Mesendoderm (in vitro differentiated cells): ENCODE measurements around the gene SSBP3.

Experiments used
- DNase-seq: peaks from one replicate; pipeline ENCODE4 v3.0.0; 2013
- H2AK5ac ChIP-seq: 2 replicates; pipeline ENCODE4 v1.6.1; 2013; ENCODE audit warnings: low read length, inconsistent platforms
- H2BK120ac ChIP-seq: 2 replicates; pipeline ENCODE4 v1.6.1; 2013; ENCODE audit warnings: low read depth, mild to moderate bottlenecking, low read length, moderate library complexity, mixed read lengths
- H2BK15ac ChIP-seq: replicated peaks from 2 replicates; pipeline ENCODE4 v1.6.1; 2013; ENCODE audit warnings: low read depth, mild to moderate bottlenecking, moderate library complexity
- H2BK5ac ChIP-seq: 2 replicates; pipeline ENCODE4 v1.6.1; 2013; ENCODE audit warnings: low read length, inconsistent platforms
- H3K18ac ChIP-seq: 2 replicates; pipeline ENCODE4 v1.6.1; 2013; ENCODE audit warnings: mild to moderate bottlenecking, low read length, mixed read lengths
- H3K23ac ChIP-seq: one replicate; pipeline ENCODE4 v1.6.1; 2013; ENCODE audit warnings: low read length
- H3K27ac ChIP-seq: 2 replicates; pipeline ENCODE4 v1.5.1; 2013; ENCODE audit warnings: low read depth, mild to moderate bottlenecking, inconsistent platforms, low read length, moderate library complexity
- H3K27me3 ChIP-seq: 2 replicates; pipeline ENCODE4 v1.6.1; 2013; ENCODE audit warnings: low read length, control low read depth, mild to moderate bottlenecking, inconsistent platforms; ENCODE audit not compliant: insufficient read depth, poor library complexity
- H3K36me3 ChIP-seq: 2 replicates; pipeline ENCODE4 v1.6.1; 2013; ENCODE audit warnings: low read length, inconsistent platforms; ENCODE audit not compliant: control insufficient read depth, insufficient read depth
- H3K4ac ChIP-seq: one replicate; pipeline ENCODE4 v1.6.1; 2013; ENCODE audit warnings: low read depth, mild to moderate bottlenecking, low read length, moderate library complexity
- H3K4me1 ChIP-seq: 2 replicates; pipeline ENCODE4 v1.6.1; 2013; ENCODE audit warnings: low read depth, low read length, inconsistent platforms; ENCODE audit not compliant: control insufficient read depth
- H3K4me2 ChIP-seq: 2 replicates; pipeline ENCODE4 v1.6.1; 2013; ENCODE audit warnings: low read length
- H3K4me3 ChIP-seq: 2 replicates; pipeline ENCODE4 v1.5.1; 2013; ENCODE audit warnings: mild to moderate bottlenecking, low read length
- H3K56ac ChIP-seq: one replicate; pipeline ENCODE4 v1.6.1; 2013; ENCODE audit warnings: low read length
- H3K79me1 ChIP-seq: 2 replicates; pipeline ENCODE4 v1.6.1; 2013; ENCODE audit warnings: low read length, inconsistent platforms
- H3K79me2 ChIP-seq: 2 replicates; pipeline ENCODE4 v1.6.1; 2013; ENCODE audit warnings: mild to moderate bottlenecking, low read length; ENCODE audit not compliant: control insufficient read depth, insufficient read depth
- H3K9ac ChIP-seq: 2 replicates; pipeline ENCODE4 v1.6.1; 2013; ENCODE audit warnings: low read length, inconsistent platforms
- H4K5ac ChIP-seq: one replicate; pipeline ENCODE4 v1.6.1; 2013; ENCODE audit warnings: low read length
- H4K8ac ChIP-seq: one replicate; pipeline ENCODE4 v1.6.1; 2013; ENCODE audit warnings: low read depth, mild to moderate bottlenecking, control low read depth, low read length, moderate library complexity
- WGBS: extraction: QIAGEN DNeasy Blood & Tissue Kit; methylation state at CpG from one replicate; pipeline ENCODE4 v1.1.7; 2013; ENCODE audit warnings: low lambda C conversion rate, missing lambda C conversion rate; ENCODE audit not compliant: insufficient coverage; ENCODE audit errors: extremely low coverage; 5-methylcytosine and 5-hydroxymethylcytosine counted together

SSBP3 gene

DNA sequence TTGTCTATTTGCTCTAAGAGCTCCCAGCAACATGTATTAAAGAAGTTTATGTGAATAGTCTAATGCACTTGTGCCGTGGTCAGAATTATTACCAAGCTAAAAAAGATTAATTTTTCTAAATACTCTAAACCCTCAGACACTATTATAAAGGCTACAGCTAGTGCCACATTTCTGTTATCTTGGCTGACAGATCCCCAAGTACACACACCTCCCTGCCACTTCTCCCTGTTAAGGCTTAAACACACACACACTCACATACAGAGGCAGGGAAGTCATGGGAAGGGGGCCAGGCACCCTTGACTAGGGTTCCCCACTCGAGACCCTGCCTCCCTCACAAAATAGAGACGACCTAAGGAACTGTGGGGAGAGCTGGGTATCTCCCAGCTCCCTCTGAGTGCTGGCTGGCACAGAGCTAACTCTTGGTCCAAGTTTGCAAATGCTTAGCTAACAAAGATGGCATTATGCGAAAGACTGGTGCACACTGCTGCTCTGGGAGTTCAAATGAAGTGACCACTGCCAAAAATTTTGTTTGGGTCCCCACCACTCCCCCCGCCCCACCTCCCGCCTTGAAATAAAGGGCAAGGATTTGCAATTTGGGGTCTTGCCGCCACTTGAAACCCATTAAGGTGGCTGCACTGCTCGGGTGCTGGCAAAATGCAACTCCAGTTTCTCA lies 9.8 kb downstream of the SSBP3 start:
- Histone ChIP-seq H3K4me3 (no peak overlapping the region), H2BK120ac (no peak overlapping the region), H3K27me3 (no peaks in the 10 kb centered on the region), H3K23ac (peak overlapping the region; percentile 24), H3K79me1 (peaks cover 55% of the 10 kb centered on the region), H3K9ac (no peak overlapping the region), H3K36me3 (peaks cover 42% of the 10 kb centered on the region), H4K5ac (no peak overlapping the region), H3K27ac (no peak overlapping the region), H3K79me2 (peaks cover 91% of the 10 kb centered on the region), H3K4ac (no peak overlapping the region), H3K4me2 (no peak overlapping the region), H3K18ac (no peak overlapping the region), H2AK5ac (no peak overlapping the region), H2BK15ac (no peak overlapping the region), H3K4me1 (peaks cover 3% of the 10 kb centered on the region), H3K56ac (no peak overlapping the region), H4K8ac (no peak overlapping the region), H2BK5ac (no peak overlapping the region)
- DNase-seq: no peak
- WGBS: no CpG with 5 or more reads among the region's 8 CpGs

DNA sequence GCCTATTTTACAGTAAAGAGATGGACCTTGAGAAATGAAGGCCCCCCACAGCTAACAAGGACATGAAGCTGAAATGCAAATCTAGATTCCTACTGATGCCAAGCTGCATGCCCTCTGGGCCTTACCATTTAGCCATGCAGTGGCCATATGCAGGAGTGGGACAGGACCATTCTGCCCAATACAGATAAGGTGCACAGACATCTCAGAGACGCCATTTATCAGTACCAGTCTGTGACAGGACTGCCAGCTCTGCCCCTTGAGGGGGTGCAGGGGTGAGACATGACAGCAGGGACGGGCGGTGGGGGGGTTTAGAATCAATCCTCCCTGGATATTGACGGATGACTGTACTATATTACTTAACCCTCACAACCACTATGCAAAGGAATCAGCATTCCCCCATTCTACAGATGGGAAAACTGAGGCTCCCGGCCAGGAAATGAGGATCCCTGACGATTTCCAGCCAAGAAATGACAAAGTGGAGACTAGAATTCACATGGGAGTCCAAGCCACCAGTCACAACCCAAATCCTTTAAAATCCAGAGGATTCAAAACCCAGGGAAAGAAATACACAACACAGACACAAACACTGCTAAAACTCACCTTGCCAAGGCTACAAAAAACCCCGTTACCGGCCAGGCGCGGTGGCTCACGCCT lies 10.8 kb downstream of the SSBP3 start:
- Histone ChIP-seq H3K4me1 (no peaks in the 10 kb centered on the region), H3K79me2 (peaks cover 91% of the 10 kb centered on the region), H3K9ac (no peak overlapping the region), H4K5ac (no peak overlapping the region), H3K27me3 (no peaks in the 10 kb centered on the region), H3K36me3 (peaks cover 32% of the 10 kb centered on the region), H3K79me1 (peaks cover 48% of the 10 kb centered on the region), H2BK15ac (no peak overlapping the region), H4K8ac (no peak overlapping the region), H2BK5ac (no peak overlapping the region), H3K18ac (no peak overlapping the region), H3K27ac (no peak overlapping the region), H2BK120ac (no peak overlapping the region), H3K23ac (no peak overlapping the region), H3K4ac (no peak overlapping the region), H3K4me2 (no peak overlapping the region), H3K4me3 (no peak overlapping the region), H3K56ac (peak overlapping the region; percentile 59), H2AK5ac (no peak overlapping the region)
- whole genome bisulfite sequencing: no CpG with 5 or more reads among the region's 11 CpGs
- DNase-seq: no peak

DNA sequence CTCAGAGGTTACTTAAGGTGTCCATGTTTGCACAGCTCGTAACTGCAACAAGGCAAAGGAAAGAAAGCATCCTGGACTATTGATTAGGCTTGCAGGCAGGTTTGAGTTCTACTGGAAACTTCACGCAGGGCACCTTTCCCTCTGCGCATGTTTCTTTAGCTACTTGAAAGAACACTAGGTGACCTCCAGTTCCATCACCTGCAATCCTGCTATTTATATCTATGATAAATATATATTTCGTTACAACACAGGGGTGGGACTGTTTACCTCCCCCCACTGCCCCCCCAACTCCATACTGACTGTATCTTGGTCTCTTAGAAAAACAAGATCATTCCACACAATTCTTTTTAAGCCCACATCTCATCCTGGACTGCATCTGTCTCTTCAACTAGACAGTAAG lies 12.1 kb downstream of the SSBP3 start:
- Histone ChIP-seq H3K18ac (no peak overlapping the region), H4K8ac (no peak overlapping the region), H3K4me2 (no peak overlapping the region), H2AK5ac (no peak overlapping the region), H3K4me1 (no peaks in the 10 kb centered on the region), H3K27ac (no peak overlapping the region), H3K4ac (no peak overlapping the region), H2BK120ac (no peak overlapping the region), H3K56ac (no peak overlapping the region), H3K36me3 (peaks cover 29% of the 10 kb centered on the region), H3K23ac (no peak overlapping the region), H3K4me3 (no peak overlapping the region), H3K27me3 (no peaks in the 10 kb centered on the region), H3K79me1 (peaks cover 49% of the 10 kb centered on the region), H4K5ac (no peak overlapping the region), H3K9ac (no peak overlapping the region), H3K79me2 (peaks cover 89% of the 10 kb centered on the region), H2BK15ac (no peak overlapping the region), H2BK5ac (no peak overlapping the region)
- DNase-seq: no peak
- no CpG with 5 or more reads among the region's 4 CpGs for WGBS

DNA sequence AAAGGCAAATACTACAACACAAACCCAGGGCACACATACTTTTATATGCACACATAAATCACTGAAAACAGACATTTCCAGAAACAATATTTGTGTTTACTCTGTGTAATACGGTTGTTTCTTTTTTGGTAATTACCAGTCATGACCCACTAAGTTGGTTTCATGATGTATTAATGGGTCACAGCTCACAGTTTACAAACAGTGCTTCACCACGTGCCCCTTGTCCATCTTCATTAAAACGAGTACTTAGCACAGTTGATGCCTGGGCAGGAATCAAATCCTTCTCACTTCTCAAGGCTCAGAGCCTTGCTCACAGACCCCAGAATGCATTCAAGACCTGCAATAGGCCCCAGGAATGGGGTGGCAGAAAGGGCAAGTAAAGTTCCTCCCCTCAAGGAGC lies 13.8 kb downstream of the SSBP3 start:
- Histone ChIP-seq H3K27me3 (no peaks in the 10 kb centered on the region), H3K4me2 (no peak overlapping the region), H3K18ac (no peak overlapping the region), H3K9ac (no peak overlapping the region), H2BK5ac (no peak overlapping the region), H3K4me3 (no peak overlapping the region), H3K36me3 (peaks cover 15% of the 10 kb centered on the region), H3K23ac (no peak overlapping the region), H3K4ac (no peak overlapping the region), H2BK15ac (no peak overlapping the region), H3K27ac (no peak overlapping the region), H3K4me1 (no peaks in the 10 kb centered on the region), H3K79me2 (peaks cover 89% of the 10 kb centered on the region), H2BK120ac (no peak overlapping the region), H3K79me1 (peaks cover 48% of the 10 kb centered on the region), H4K8ac (no peak overlapping the region), H2AK5ac (no peak overlapping the region), H3K56ac (no peak overlapping the region), H4K5ac (no peak overlapping the region)
- no peak for DNase-seq
- WGBS: no CpG with 5 or more reads among the region's 3 CpGs

DNA sequence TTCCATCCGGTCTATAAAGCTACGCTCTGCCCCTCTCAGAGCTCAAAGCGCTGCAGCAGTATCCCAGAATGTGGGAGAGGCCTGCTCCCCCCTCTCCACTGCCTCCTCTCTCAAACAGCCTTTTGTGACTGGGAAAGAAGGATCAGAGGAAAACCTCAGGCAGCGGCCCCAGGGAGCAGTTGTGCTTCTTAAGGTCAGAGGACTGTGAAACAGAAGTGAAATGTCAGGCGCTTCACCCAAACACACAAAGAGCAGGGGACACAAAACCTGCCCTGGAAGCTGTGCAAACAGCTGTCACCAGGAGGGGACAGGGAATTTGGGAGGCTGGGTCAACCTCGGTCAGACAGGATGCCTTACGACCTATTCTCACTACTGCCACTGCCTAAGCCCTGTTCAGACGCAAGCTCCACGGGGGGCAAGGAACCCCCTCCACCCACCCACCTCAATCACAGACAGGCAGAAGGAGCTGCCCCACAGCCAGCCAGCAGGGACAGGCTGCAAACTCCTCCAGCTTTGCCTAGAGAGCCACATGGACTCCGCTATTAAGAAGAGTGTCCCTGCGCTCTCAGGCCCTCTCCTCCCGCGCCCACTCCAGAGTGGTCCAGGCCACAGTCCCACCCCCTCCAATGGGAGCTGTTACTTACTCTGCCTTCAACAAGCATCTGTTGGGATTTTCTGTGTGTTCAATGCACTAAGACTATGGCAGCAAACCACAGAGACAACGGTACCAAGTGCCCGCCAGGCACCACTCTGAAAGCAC lies 14.6 kb downstream of the SSBP3 start:
- Histone ChIP-seq H4K5ac (no peak overlapping the region), H3K4me2 (no peak overlapping the region), H3K4ac (no peak overlapping the region), H2BK5ac (no peak overlapping the region), H3K4me3 (no peak overlapping the region), H3K23ac (no peak overlapping the region), H3K79me2 (peaks cover 89% of the 10 kb centered on the region), H2AK5ac (no peak overlapping the region), H3K79me1 (peaks cover 46% of the 10 kb centered on the region), H3K18ac (no peak overlapping the region), H4K8ac (no peak overlapping the region), H3K56ac (no peak overlapping the region), H2BK120ac (no peak overlapping the region), H3K9ac (no peak overlapping the region), H3K36me3 (peaks cover 12% of the 10 kb centered on the region), H2BK15ac (no peak overlapping the region), H3K27me3 (no peaks in the 10 kb centered on the region), H3K4me1 (no peaks in the 10 kb centered on the region), H3K27ac (no peak overlapping the region)
- DNase-seq: no peak
- no CpG with 5 or more reads among the region's 15 CpGs for WGBS
